Measurements from ENCODE around the gene MRAS. TPM values are rescaled to one million over a fixed set of nuclear protein-coding genes. Genes with fewer than 3 reads are reported as not detected.

Gene MRAS
- total and polyA plus RNA-seq, 2 of the 13 experiments (the other 11 are each of a cell fraction or from before 2014, with no cell fraction given) = 8.8 to 36.2 TPM

GRCh38 chr3:138326866-138327595, 21.3 kb upstream of the MRAS start (continued):
- TF ChIP-seq ZNF710 (CRISPR knock-in tag; IDR thresholded peaks at IDR 0.05; ENCODE audit: borderline replicate concordance) (no peak), ZNF605 (CRISPR knock-in tag; IDR thresholded peaks at IDR 0.05) (no peak), HNRNPK (IDR thresholded peaks at IDR 0.05; ENCODE audit: low read depth, low read length, poor library complexity, severe bottlenecking) (no peak), ZNF7 (CRISPR knock-in tag; IDR thresholded peaks at IDR 0.05) (no peak)
- TF ChIP-seq, protein P1, sequence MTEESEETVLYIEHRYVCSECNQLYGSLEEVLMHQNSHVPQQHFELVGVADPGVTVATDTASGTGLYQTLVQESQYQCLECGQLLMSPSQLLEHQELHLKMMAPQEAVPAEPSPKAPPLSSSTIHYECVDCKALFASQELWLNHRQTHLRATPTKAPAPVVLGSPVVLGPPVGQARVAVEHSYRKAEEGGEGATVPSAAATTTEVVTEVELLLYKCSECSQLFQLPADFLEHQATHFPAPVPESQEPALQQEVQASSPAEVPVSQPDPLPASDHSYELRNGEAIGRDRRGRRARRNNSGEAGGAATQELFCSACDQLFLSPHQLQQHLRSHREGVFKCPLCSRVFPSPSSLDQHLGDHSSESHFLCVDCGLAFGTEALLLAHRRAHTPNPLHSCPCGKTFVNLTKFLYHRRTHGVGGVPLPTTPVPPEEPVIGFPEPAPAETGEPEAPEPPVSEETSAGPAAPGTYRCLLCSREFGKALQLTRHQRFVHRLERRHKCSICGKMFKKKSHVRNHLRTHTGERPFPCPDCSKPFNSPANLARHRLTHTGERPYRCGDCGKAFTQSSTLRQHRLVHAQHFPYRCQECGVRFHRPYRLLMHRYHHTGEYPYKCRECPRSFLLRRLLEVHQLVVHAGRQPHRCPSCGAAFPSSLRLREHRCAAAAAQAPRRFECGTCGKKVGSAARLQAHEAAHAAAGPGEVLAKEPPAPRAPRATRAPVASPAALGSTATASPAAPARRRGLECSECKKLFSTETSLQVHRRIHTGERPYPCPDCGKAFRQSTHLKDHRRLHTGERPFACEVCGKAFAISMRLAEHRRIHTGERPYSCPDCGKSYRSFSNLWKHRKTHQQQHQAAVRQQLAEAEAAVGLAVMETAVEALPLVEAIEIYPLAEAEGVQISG (CRISPR knock-in tag; IDR thresholded peaks at IDR 0.05) = no peak

DNA sequence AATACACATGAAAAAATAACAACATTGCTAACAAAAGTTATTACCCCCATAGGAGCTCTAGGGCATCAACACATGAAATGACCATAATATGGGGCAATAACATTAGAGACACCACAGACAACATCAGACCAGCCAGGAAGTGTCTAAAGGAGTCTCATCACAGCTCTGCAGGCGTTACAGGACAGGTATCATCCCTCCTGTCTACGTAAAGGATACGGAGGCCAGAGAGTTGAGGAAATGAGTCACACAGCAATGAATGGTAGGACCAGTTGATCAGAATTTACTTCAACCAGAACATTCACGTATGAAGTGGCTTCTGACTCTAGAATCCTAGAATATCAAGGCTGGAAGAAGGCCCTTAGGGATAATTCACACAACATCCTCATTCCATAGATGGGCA, 20.5 kb upstream of the MRAS start:
- BruUV-seq (replicated peaks) = no TSS peak
- no peak for TF ChIP-seq ZFY (CRISPR knock-in tag; IDR thresholded peaks at IDR 0.05)
- no peak for TF ChIP-seq TEAD2 (CRISPR knock-in tag; IDR thresholded peaks at IDR 0.05)
- no peak for TF ChIP-seq TBL1XR1 (IDR thresholded peaks at IDR 0.05; ENCODE audit: borderline replicate concordance, low read length, partially characterized antibody)
- no peak for TF ChIP-seq SOX13 (IDR thresholded peaks at IDR 0.05)
- no peak for TF ChIP-seq SOX13 (CRISPR knock-in tag; conservative IDR thresholded peaks at IDR 0.05 in 1 of 2, IDR thresholded peaks at IDR 0.05 in 1 of 2)
- no peak for TF ChIP-seq SMYD3 (CRISPR knock-in tag; IDR thresholded peaks at IDR 0.05)
- TF ChIP-seq ZNF264 (CRISPR knock-in tag; IDR thresholded peaks at IDR 0.05) = no peak
- no peak for TF ChIP-seq ZFP41 (CRISPR knock-in tag; IDR thresholded peaks at IDR 0.05; ENCODE audit: borderline replicate concordance)
- TF ChIP-seq, protein P2, sequence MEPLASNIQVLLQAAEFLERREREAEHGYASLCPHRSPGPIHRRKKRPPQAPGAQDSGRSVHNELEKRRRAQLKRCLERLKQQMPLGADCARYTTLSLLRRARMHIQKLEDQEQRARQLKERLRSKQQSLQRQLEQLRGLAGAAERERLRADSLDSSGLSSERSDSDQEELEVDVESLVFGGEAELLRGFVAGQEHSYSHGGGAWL (CRISPR knock-in tag; IDR thresholded peaks at IDR 0.05) = no peak
- no peak for TF ChIP-seq HDAC2 (CRISPR knock-in tag; IDR thresholded peaks at IDR 0.05)
- no peak for TF ChIP-seq EP300 (IDR thresholded peaks at IDR 0.05; ENCODE audit: low read depth in 2 of 2, low read length in 2 of 2)
- no peak for TF ChIP-seq EP300 (CRISPR knock-in tag; IDR thresholded peaks at IDR 0.05; ENCODE audit: borderline replicate concordance)
- TF ChIP-seq ZNF367 (CRISPR knock-in tag; IDR thresholded peaks at IDR 0.05; ENCODE audit: borderline replicate concordance) = no peak

More for the DNA sequence above, 20.5 kb upstream of the MRAS start:
- FAIRE-seq = no peak
- no peak overlapping the region for H2AFZ ChIP-seq (ENCODE audit: low read length)
- no peaks in the 10 kb centered on the region for H3K36me3 ChIP-seq (replicated peaks in 1 of 2; ENCODE audit: control insufficient read depth in 1 of 2, insufficient read depth in 2 of 2, low read length in 2 of 2)
- in situ Hi-C loops (cut with HindIII; ENCODE audit: extremely low pct_ligation_motif_present, low pct_unique_long_range_greater_than_20kb) = loop anchor here (10.0 kb wide), 1 partner anchor 143 kb away; the partner anchor contains the start of gene ARMC8
- POLR2A ChIA-PET = no interaction called here
- H3K4me3 ChIP-seq (replicated peaks in 1 of 3; ENCODE audit: insufficient read depth in 1 of 3, low read depth in 2 of 3, low read length in 3 of 3) = no peak overlapping the region
- 0 out of 5 replicates have a peak, but pooled peaks cover 1 to 4% of the 10 kb centered on the region in 2 experiments for H3K27me3 ChIP-seq (ENCODE audit: control insufficient read depth in 1 of 2, insufficient read depth in 2 of 2, low read length in 2 of 2)
- no peak overlapping the region for H3K9ac ChIP-seq (ENCODE audit: insufficient read depth, low read depth, low read length)
- no peak for ATAC-seq
- intact Hi-C loops (cut with micrococcal nuclease; ENCODE audit: unreplicated experiment) = loop anchor here (5.0 kb wide), 1 partner anchor 61 kb away; no protein-coding TSS in a partner anchor
- no peaks in the 10 kb centered on the region for H3K79me2 ChIP-seq (ENCODE audit: insufficient read depth, low read length)
- 59% methylated on average over 4 of the region's 4 CpGs for WGBS (ENCODE audit: low lambda C conversion rate)
- H4K20me1 ChIP-seq (ENCODE audit: insufficient read depth, low read length) = no peaks in the 10 kb centered on the region
- no peak overlapping the region for H3K4me2 ChIP-seq (ENCODE audit: low read depth, low read length)
- no peak for DNase-seq (ENCODE audit: low spot score)
- no peaks in the 10 kb centered on the region for H3K9me3 ChIP-seq (ENCODE audit: low read length)
- peaks cover 14% of the 10 kb centered on the region for H3K4me1 ChIP-seq (ENCODE audit: insufficient read depth, low read length)
- H3K27ac ChIP-seq (ENCODE audit: extremely low read length, insufficient read depth, low read length) = no peak overlapping the region
- CTCF ChIA-PET (ENCODE audit: low intra/inter-chr PET ratio, low total read pairs) = no interaction called here
